ENCODE measurements around the gene KCNQ4.

DNA sequence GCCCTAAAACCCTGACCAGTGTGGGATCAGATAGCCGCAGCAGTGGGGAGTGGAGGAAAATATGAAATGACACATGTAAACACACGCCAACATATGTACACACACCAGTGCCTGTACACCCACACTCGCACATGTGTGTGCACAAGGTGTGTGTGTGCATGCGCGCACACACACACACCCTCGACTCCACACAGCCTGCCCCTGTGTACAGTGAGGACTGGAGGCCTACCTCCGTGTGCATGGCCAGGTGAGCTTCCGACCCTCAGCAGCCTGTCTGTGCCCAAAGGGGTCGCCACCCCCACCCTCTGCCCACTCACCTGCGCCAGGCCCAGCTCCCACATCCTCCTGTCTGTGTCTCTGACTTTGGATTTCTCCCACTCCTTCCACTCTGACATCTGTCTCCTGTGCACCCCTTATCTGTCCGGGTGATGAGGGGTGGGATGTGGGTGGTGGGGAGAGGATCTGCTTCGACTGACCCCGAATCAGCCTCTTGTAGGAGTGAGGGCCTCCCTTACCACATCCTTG lies 46.9 kb downstream of the KCNQ4 start:
- TF ChIP-seq, protein P1, sequence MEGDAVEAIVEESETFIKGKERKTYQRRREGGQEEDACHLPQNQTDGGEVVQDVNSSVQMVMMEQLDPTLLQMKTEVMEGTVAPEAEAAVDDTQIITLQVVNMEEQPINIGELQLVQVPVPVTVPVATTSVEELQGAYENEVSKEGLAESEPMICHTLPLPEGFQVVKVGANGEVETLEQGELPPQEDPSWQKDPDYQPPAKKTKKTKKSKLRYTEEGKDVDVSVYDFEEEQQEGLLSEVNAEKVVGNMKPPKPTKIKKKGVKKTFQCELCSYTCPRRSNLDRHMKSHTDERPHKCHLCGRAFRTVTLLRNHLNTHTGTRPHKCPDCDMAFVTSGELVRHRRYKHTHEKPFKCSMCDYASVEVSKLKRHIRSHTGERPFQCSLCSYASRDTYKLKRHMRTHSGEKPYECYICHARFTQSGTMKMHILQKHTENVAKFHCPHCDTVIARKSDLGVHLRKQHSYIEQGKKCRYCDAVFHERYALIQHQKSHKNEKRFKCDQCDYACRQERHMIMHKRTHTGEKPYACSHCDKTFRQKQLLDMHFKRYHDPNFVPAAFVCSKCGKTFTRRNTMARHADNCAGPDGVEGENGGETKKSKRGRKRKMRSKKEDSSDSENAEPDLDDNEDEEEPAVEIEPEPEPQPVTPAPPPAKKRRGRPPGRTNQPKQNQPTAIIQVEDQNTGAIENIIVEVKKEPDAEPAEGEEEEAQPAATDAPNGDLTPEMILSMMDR (IDR thresholded peaks at IDR 0.05) = no peak
- TF ChIP-seq POLR2AphosphoS5 (IDR thresholded peaks at IDR 0.05) (no peak), POLR2A (IDR thresholded peaks at IDR 0.05) (no peak)
